Measurements from ENCODE around the gene PRXL2B. TPM values are rescaled to one million over a fixed set of nuclear protein-coding genes. Genes with fewer than 3 reads are reported as not detected.
A peak's percentile ranks its signal among the peaks of the same experiment; 100 is the strongest.

PRXL2B gene
- total RNA-seq = 10 to 100 TPM; 34.8 to 39.2 TPM

- Mint-ChIP-seq H3K27ac (peak within 1 kb of the TSS; percentile 91), H3K9me3 (no peaks in the 10 kb centered on the region), H3K4me3 (peak within 1 kb of the TSS; percentile 95 to 98), H3K4me1 (ENCODE audit: low read depth) (peaks cover 38% of the 10 kb centered on the region), H3K27me3 (ENCODE audit: low read depth) (no peaks in the 10 kb centered on the region), H3K36me3 (ENCODE audit: insufficient read depth in 2 of 2) (peaks cover 2 to 3% of the 10 kb centered on the region in 2 donors)
- DNase-seq (peak; percentile 99), ATAC-seq (replicated peaks in 1 of 2) (peak; percentile 78 to 81)
Measured at GRCh38 chr1:2586154-2587070, at the start of gene PRXL2B. Gene PRXL2B (plus strand): TSS chr1:2586777. CDS start chr1:2586886, 109 bp downstream.

GRCh38 chr1:2537784-2538115 lies 48.8 kb upstream of the PRXL2B start:
- H3K4me1 Mint-ChIP-seq (ENCODE audit: low read depth) = peaks cover 5% of the 10 kb centered on the region
- no peak overlapping the region for H3K4me3 Mint-ChIP-seq
- H3K27me3 Mint-ChIP-seq (ENCODE audit: low read depth) = no peaks in the 10 kb centered on the region
- no peak overlapping the region for H3K27ac Mint-ChIP-seq
- no peak for DNase-seq
- no peaks in the 10 kb centered on the region for H3K36me3 Mint-ChIP-seq (ENCODE audit: insufficient read depth in 2 of 2)
- no peaks in the 10 kb centered on the region for H3K9me3 Mint-ChIP-seq
- ATAC-seq (replicated peaks in 1 of 2) = no peak

- Mint-ChIP-seq H3K27ac (no peak overlapping the region), H3K4me1 (ENCODE audit: low read depth) (peaks cover 5% of the 10 kb centered on the region), H3K4me3 (no peak overlapping the region), H3K27me3 (ENCODE audit: low read depth) (no peaks in the 10 kb centered on the region), H3K9me3 (no peaks in the 10 kb centered on the region), H3K36me3 (ENCODE audit: insufficient read depth in 2 of 2) (no peaks in the 10 kb centered on the region)
- DNase-seq (no peak), ATAC-seq (replicated peaks in 1 of 2) (no peak)
Measured at GRCh38 chr1:2538376-2538775, 48.2 kb upstream of the PRXL2B start.

GRCh38 chr1:2538872-2539271 lies 47.7 kb upstream of the PRXL2B start:
- no peak overlapping the region for H3K27ac Mint-ChIP-seq
- no peak for ATAC-seq (replicated peaks in 1 of 2)
- H3K36me3 Mint-ChIP-seq (ENCODE audit: insufficient read depth in 2 of 2) = no peaks in the 10 kb centered on the region
- peaks cover 5% of the 10 kb centered on the region for H3K4me1 Mint-ChIP-seq (ENCODE audit: low read depth)
- H3K4me3 Mint-ChIP-seq = no peak overlapping the region
- no peaks in the 10 kb centered on the region for H3K27me3 Mint-ChIP-seq (ENCODE audit: low read depth)
- no peaks in the 10 kb centered on the region for H3K9me3 Mint-ChIP-seq
- DNase-seq = no peak

- ATAC-seq (replicated peaks in 1 of 2) = peak; percentile 46 to 53
- peaks cover 5% of the 10 kb centered on the region for H3K4me1 Mint-ChIP-seq (ENCODE audit: low read depth)
- no peak overlapping the region for H3K4me3 Mint-ChIP-seq
- peak; percentile 62 for DNase-seq
- H3K27ac Mint-ChIP-seq = no peak overlapping the region
- no peaks in the 10 kb centered on the region for H3K9me3 Mint-ChIP-seq
- no peaks in the 10 kb centered on the region for H3K27me3 Mint-ChIP-seq (ENCODE audit: low read depth)
- no peaks in the 10 kb centered on the region for H3K36me3 Mint-ChIP-seq (ENCODE audit: insufficient read depth in 2 of 2)
Measured at GRCh38 chr1:2539312-2539907, 47.2 kb upstream of the PRXL2B start.

- DNase-seq = no peak
Measured at GRCh38 chr1:2540816-2541492, 45.6 kb upstream of the PRXL2B start.

GRCh38 chr1:2541619-2542245 lies 44.8 kb upstream of the PRXL2B start:
- no peak overlapping the region for H3K4me3 Mint-ChIP-seq
- no peaks in the 10 kb centered on the region for H3K36me3 Mint-ChIP-seq (ENCODE audit: insufficient read depth in 2 of 2)
- H3K9me3 Mint-ChIP-seq = no peaks in the 10 kb centered on the region
- ATAC-seq (replicated peaks in 1 of 2) = no peak
- H3K4me1 Mint-ChIP-seq (ENCODE audit: low read depth) = peaks cover 5% of the 10 kb centered on the region
- no peak overlapping the region for H3K27ac Mint-ChIP-seq
- no peaks in the 10 kb centered on the region for H3K27me3 Mint-ChIP-seq (ENCODE audit: low read depth)
- DNase-seq = no peak

More at GRCh38 chr1:2540816-2541492, 45.6 kb upstream of the PRXL2B start:
- no peaks in the 10 kb centered on the region for H3K9me3 Mint-ChIP-seq
- no peak overlapping the region for H3K4me3 Mint-ChIP-seq
- no peaks in the 10 kb centered on the region for H3K27me3 Mint-ChIP-seq (ENCODE audit: low read depth)
- peaks cover 5% of the 10 kb centered on the region for H3K4me1 Mint-ChIP-seq (ENCODE audit: low read depth)
- H3K27ac Mint-ChIP-seq = no peak overlapping the region
- no peaks in the 10 kb centered on the region for H3K36me3 Mint-ChIP-seq (ENCODE audit: insufficient read depth in 2 of 2)
- no peak for ATAC-seq (replicated peaks in 1 of 2)

- H3K36me3 Mint-ChIP-seq (ENCODE audit: insufficient read depth in 2 of 2) = no peaks in the 10 kb centered on the region
- ATAC-seq (replicated peaks in 1 of 2) = no peak
Measured at GRCh38 chr1:2542246-2542915, 44.2 kb upstream of the PRXL2B start.

GRCh38 chr1:2543543-2544092 lies 43.0 kb upstream of the PRXL2B start:
- H3K27ac Mint-ChIP-seq = no peak overlapping the region
- no peak for ATAC-seq (replicated peaks in 1 of 2)
- peak; percentile 46 to 54 for DNase-seq
- peaks cover 9% of the 10 kb centered on the region for H3K4me1 Mint-ChIP-seq (ENCODE audit: low read depth)
- H3K4me3 Mint-ChIP-seq = no peak overlapping the region
- H3K27me3 Mint-ChIP-seq (ENCODE audit: low read depth) = no peaks in the 10 kb centered on the region
- H3K9me3 Mint-ChIP-seq = no peaks in the 10 kb centered on the region
- no peaks in the 10 kb centered on the region for H3K36me3 Mint-ChIP-seq (ENCODE audit: insufficient read depth in 2 of 2)

More at GRCh38 chr1:2542246-2542915, 44.2 kb upstream of the PRXL2B start:
- Mint-ChIP-seq H3K4me1 (ENCODE audit: low read depth) (peaks cover 5% of the 10 kb centered on the region), H3K9me3 (no peaks in the 10 kb centered on the region), H3K27me3 (ENCODE audit: low read depth) (no peaks in the 10 kb centered on the region), H3K4me3 (no peak overlapping the region), H3K27ac (no peak overlapping the region)
- DNase-seq = no peak

GRCh38 chr1:2544093-2544874 lies 42.3 kb upstream of the PRXL2B start:
- Mint-ChIP-seq H3K27me3 (ENCODE audit: low read depth) (no peaks in the 10 kb centered on the region), H3K36me3 (ENCODE audit: insufficient read depth in 2 of 2) (no peaks in the 10 kb centered on the region)

GRCh38 chr1:2544875-2545640 lies 41.5 kb upstream of the PRXL2B start:
- peaks cover 0 to 2% of the 10 kb centered on the region in 2 donors for H3K36me3 Mint-ChIP-seq (ENCODE audit: insufficient read depth in 2 of 2)
- ATAC-seq (replicated peaks in 1 of 2) (no peak), DNase-seq (no peak)
- H3K27ac Mint-ChIP-seq = no peak overlapping the region
- H3K9me3 Mint-ChIP-seq = no peaks in the 10 kb centered on the region
- H3K4me1 Mint-ChIP-seq (ENCODE audit: low read depth) = peaks cover 23% of the 10 kb centered on the region
- H3K4me3 Mint-ChIP-seq = peak overlapping the region in 1 of 2 donors; percentile 24
- no peaks in the 10 kb centered on the region for H3K27me3 Mint-ChIP-seq (ENCODE audit: low read depth)

More at GRCh38 chr1:2544093-2544874, 42.3 kb upstream of the PRXL2B start:
- DNase-seq (no peak), ATAC-seq (replicated peaks in 1 of 2) (no peak)
- H3K27ac Mint-ChIP-seq = no peak overlapping the region
- no peaks in the 10 kb centered on the region for H3K9me3 Mint-ChIP-seq
- H3K4me1 Mint-ChIP-seq (ENCODE audit: low read depth) = peaks cover 15% of the 10 kb centered on the region
- no peak overlapping the region for H3K4me3 Mint-ChIP-seq

Measured in activated T-cell treated with anti-CD3 and anti-CD28 coated beads, Interleukin-2, amount 50 U/mL, for 72 hours (primary cell).